HG02623 (cell line): ENCODE results near the gene ADORA1.

Source experiments
- ATAC-seq: cut with Tn5 transposase; IDR thresholded peaks from one replicate; pipeline ENCODE4 v1.9.1; 2021; ENCODE audit warnings: moderate library complexity; ENCODE audit not compliant: unreplicated experiment

The ADORA1 gene

GRCh38 chr1:203185585-203185984 is 58.1 kb downstream of the ADORA1 start:
- ATAC-seq = no peak

DNA sequence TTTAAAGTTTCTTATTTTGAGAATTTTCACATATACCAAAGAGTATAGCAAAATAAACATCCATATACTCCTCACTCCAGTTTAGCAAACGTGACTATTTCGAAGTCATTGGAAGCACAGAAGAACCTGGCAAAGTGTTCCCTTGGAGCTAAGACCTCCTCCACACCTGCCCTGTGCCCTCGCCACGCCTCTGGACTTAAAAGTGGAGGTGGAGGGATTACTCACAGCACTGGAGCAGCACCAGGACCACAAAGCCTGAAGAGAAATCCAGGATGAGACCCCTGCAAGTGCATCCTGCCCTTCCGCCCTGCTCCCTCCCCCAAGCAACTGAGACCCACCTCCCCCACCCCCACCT is 58.5 kb downstream of the ADORA1 start:
- ATAC-seq = no peak

GRCh38 chr1:203186446-203187303 is 59.1 kb downstream of the ADORA1 start, which contains the start of gene CHI3L1:
TSS of gene CHI3L1 (minus strand) at chr1:203186704. CDS start at chr1:203186623, 81 bp downstream.
- no peak for ATAC-seq

DNA sequence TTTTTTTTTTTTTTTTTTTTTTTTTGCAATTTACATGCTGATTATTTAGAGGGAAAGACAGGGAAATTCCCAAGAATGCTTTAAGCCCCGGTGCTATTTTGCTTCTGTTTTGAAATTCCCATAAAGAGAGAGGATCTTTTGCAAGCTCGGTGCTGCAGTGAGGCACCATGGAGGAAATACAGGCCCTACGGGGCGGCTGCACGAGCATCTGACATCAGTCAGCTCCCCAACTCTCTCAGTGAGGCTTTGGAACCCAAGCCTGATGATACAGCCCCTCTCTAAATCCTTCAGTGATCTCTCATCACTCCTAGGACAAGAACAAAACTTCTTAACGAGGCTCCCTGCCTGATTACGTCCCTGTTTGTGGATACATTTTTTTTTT is 59.8 kb downstream of the ADORA1 start:
- no peak for ATAC-seq

GRCh38 chr1:203187689-203188264 is 60.3 kb downstream of the ADORA1 start:
- no peak for ATAC-seq

GRCh38 chr1:203188686-203189232 is 61.2 kb downstream of the ADORA1 start:
- no peak for ATAC-seq

DNA sequence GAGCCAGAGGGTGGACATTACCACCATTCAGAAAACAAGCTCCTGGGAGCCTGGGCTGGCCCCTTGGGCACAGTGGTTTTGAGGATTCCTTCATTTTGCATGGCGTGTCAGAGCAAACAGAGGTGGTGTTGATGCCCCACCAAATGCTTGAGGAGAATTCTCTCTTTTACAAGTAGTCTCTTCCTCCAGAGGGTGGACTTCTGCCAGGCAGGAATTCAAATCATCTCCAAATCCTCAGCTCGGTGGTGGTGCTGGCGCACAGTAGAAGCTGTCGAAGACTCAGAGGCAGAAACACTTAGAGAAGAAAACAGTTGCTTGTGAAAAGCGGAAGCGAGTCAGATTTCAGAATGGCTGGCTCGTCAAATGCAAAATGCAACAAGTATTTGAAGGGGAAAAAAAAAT is 62.4 kb downstream of the ADORA1 start:
- no peak for ATAC-seq

- no peak for ATAC-seq
These were observed 63.4 kb downstream of the ADORA1 start for GRCh38 chr1:203190949-203191348.

GRCh38 chr1:203196371-203196770 is 68.8 kb downstream of the ADORA1 start:
- ATAC-seq = no peak

- ATAC-seq = no peak
These were observed 70.1 kb downstream of the ADORA1 start for GRCh38 chr1:203197625-203198024.

DNA sequence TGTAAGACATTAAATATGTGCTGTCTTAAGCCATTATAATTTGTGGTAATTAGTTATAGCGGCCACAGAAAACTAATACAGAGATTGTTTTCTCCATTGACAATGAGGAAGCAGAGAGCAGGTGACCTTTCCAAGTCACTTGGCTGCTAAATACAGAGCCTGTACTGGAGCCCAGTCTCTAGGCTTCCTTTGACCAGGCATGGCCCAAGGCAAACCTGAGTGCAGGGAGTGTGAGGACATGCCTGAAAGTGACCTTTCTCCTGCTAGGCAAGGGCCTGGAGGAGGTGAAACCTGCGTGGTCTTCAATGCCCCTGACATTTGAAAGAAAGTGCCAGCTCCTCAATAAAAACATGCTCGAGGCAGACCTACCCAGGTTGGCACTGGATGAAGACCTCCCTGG is 71.5 kb downstream of the ADORA1 start:
- ATAC-seq = no peak

GRCh38 chr1:203199481-203199815 is 71.9 kb downstream of the ADORA1 start:
- no peak for ATAC-seq

GRCh38 chr1:203199816-203200571 is 72.5 kb downstream of the ADORA1 start:
- no peak for ATAC-seq

- ATAC-seq = no peak
These were observed 73.4 kb downstream of the ADORA1 start for GRCh38 chr1:203200916-203201315.

- ATAC-seq = no peak
These were observed 74.1 kb downstream of the ADORA1 start for GRCh38 chr1:203201516-203202205.

- ATAC-seq = no peak
These were observed 75.1 kb downstream of the ADORA1 start for GRCh38 chr1:203202431-203203245.

GRCh38 chr1:203204756-203205155 is 77.2 kb downstream of the ADORA1 start:
- no peak for ATAC-seq

DNA sequence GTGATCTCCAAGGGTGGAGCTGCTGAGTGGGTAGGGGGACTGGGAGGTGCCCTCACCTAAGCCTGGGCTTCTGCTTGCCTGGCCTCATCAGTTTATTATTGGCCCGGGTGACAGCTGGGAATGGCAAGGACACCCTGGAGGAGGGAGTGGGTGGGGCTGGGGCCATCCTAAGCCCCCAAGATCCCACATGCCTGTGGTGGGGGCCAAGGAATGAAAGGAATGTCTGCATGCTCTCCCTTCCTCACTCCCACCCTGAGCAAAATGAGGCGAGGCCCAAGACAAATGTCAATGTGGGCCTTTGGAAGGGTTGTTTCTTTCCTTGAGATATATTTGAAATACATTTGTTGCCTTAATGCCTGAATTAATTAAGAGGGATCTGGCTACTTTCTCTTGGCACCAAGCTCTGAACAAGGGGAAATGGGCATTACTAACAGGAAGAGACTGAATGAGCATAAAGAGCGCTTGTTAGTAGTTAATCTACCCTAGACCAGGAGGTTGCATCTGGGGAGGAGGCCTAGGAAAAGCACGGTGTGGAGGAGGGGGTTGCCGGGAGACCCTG is 78.7 kb downstream of the ADORA1 start:
- ATAC-seq = no peak

- no peak for ATAC-seq
These were observed 80.2 kb downstream of the ADORA1 start for GRCh38 chr1:203207751-203208150.

DNA sequence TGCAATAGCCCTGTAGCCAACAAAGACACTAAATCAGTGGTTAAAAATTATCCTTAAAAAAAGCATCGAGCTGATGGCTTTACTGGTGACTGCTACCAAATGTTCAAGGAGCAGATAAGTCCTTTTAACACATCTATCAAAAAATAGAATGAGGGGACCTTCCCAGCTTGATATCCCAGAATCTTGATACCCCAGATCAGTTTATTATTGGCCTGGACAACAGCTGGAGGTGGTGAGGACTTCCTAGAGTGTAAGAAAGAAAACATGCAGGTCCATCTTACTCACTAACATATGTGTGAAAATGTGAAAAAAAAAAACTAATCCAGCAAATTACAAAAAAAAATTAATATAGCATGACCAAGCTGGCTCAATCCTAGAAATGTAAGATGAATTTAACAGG is 80.7 kb downstream of the ADORA1 start:
- no peak for ATAC-seq
